Effector CD4-positive, alpha-beta T cell (primary cell): ENCODE data around the gene YPEL3.

Experiments used
- DNase-seq: peaks from one replicate; pipeline ENCODE4 v3.0.0-alpha.2; 2020

YPEL3 gene

DNA sequence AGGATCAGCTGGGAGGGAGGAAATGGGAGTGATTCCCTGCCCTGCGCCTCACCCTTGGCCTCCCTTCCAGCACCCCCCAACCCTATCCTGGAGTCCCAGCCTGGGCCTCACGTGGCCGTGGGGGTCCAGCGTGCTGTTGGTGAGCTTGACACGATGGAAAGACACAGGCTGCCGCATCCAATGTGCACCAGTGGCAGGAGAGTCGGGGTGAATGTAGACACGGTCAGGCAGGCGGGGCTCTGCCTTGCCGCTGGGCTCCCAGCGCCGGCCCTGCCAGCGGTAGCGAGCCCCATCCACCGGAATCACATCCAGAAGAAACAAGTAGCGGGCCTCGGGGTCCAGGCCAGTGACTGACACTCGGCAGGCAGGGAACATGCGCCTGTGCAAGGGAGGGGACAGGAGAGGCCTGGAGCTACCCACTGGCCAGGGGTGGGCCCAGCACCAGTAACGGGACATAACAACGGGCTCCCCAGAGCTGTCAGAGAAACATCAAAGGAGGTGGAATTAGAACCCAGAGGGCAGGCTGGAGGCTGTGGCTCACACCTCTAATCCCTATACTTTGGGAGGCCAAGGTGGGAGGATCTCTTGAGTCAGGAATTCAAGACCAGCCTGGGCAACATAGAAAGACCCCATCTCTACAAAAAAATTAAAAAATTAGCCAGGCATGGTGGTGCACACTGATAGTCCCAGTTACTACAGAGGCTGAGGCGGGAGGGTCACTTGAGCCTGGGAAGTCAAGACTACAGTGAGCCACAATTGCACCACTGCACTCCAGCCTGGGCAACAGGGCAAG lies 7.0 kb downstream of the YPEL3 start:
- DNase-seq, result no peak

DNA sequence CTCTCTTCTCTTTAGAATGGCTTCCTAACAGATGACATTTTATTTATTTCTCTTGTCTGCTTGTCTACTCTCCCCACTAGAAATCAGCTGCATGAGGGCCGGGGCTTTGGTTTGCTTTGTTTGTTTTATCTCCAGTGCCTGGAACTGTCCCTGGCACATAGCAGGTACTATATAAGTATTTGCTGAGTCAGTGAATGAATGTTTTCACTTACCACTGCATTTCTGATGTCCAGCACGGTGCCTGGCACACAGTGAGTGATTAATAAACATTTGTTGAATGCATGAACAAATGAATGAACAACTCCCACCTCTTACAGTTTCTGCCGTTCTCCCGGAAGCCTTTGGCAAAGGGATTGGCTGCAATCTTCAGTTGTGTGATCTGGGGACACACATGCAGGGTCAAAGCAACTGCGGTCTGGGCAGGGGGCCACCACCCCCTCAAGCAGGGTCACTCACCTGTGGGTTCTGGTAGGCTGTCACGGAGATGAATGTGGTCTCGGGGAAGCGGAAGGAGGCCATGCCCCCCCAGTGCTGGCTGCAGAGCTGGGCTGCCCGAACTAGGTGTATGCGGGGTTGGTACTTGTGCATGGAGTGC lies 7.7 kb downstream of the YPEL3 start:
- DNase-seq, result no peak

DNA sequence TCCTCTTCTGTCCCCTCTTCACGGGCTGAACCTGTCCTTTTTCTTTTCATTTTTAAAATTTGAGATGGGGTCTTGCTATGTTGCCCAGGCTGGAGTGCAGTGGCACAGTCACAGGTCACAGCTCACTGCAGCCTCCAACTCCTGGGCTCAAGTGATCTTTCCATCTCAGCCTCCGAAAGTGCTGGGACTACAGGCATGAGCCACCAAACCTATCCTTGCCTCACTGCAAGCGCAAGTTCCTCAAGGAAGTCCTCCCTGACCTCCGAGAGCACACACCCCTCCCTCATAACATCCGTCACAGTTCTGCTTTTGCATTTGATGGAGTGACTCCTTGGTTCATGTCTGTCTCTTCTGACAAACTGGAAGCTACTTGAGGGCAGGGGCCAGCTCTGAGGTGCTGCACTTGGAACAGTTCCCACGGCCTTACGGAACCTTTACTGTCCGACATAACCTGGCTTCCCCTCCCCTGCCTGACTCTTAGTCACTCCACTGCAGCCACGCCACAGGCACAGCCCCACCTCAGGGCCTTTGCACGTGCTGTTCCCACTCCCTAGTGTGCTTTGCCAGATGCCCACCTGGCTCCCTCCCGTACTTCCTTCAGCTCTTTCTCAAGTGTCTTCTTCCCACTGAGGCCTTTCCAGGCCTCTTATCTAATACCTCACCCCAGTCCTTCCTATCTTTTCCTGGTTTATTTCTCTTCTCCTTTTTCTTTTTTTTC lies 8.7 kb downstream of the YPEL3 start:
- no peak for DNase-seq

DNA sequence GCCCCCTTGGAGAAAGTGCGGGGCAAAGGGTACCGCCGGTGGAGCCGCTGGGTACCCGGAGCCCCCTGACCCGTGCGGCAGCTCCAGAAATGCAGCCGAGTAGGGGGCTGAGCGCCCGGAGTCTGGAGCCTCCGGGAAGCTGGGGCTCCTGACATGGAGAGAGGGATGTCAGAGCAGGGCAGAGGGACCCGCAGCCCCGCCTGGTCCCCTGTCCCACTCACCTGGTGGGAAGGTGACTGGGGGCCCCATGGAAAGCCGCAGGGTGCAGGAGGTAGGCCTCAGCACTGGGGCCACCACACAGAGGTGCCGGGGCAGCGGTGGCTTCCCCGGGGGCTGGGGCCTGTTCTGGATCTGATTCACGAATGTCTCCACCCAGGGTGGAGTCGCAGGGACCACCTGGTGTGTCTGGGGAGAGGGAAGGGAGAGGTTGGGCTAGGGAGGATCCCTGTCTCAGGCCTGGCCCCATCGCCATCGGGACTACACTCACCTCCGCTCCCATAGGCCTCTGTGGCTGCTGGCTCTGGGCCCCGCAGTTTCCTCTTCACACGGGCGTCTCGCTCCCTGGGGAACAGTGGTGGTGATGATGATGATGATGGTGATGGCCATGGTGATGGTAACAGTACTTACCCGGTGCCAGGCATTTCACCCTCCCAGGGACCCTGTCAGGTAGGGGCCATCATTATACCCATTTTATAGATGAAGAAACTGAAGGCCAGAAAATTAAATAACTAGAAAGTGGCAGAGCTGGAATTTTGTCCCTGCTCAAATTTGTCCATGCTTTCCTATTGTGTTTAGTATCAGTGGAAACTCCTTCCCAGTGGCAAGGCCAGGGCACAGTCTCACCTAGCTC lies 9.5 kb downstream of the YPEL3 start:
- no peak for DNase-seq

DNA sequence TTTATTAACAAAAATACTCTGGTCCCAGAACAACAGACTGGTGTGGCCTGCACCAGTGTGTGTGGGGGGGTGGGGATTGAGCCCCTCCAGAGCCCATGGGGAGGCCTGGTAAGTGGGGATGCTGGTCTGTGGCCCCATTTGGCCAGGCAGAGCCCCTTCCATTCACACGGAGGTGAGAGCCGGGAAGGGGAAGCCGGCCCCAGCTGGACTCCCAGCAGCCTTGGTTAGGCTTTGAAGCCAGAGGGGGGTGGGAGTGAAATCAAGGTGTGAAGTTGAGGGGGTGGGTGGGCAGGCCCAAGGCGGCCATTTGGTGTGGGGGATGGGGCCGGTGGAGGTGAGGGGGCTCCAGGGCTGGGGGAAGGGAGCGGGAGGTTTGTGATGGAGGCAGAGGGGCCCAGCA lies 10.2 kb downstream of the YPEL3 start:
- no peak for DNase-seq

GRCh38 chr16:30085247-30085646 lies 10.8 kb downstream of the YPEL3 start:
- no peak for DNase-seq

- DNase-seq, result no peak
These were observed 11.2 kb downstream of the YPEL3 start for GRCh38 chr16:30084816-30085159.

DNA sequence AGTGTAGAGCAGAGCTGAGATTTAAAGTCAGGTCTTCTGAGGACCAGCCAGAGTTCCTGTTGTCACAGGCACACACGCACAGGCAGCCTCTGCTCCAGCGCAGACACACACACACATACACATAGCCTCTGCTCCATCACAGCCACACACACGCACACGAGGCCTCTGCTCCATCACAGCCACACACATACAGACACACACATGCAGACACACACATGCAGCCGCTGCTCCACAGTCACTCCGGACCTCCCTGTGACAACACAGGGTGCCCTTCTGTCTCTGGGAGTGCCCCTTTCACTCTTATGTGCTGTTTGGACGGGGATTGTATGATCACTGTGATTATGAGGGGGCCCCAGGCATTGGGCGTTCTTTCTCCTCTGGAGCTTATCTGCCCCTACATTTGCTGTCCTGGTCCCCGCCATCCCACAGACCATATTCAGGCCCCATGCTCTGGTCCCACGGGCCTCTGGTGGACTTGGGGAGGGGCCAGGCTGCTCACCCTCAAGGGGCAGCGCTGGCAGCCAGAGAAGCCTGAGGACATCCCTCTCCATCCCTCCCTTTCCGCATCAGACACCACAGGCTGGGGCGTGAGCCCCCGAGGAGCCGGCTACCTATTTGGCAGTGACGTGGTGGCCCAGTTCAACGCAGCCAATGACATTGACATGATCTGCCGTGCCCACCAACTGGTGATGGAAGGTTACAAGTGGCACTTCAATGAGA lies 11.8 kb downstream of the YPEL3 start:
- DNase-seq, result no peak

- no peak for DNase-seq
These were observed 12.6 kb downstream of the YPEL3 start for GRCh38 chr16:30083216-30084055.

DNA sequence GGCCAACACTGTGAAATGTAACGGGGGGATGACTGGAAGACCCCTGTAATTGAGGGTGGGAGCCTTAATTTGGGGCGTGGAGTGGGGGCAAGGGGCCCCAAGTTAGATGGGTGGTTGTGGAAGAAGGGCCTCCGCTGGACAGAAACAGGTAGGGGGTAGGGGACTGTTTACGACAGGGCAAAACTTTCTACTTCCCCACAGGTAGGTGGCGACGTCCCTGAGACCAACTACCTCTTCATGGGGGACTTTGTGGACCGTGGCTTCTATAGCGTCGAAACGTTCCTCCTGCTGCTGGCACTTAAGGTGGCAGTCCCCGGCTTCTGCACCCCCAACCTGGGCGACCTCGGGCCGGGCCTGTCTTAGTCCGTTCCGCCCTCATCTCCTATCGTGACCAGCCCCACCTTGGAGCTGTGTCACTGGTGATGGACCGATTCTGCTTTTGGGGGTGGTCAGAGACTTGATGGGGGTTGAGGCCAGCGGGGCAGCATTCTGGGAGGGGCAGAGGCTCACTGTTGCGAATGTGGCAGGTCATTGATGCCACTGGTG lies 13.4 kb downstream of the YPEL3 start:
- DNase-seq, result no peak

DNA sequence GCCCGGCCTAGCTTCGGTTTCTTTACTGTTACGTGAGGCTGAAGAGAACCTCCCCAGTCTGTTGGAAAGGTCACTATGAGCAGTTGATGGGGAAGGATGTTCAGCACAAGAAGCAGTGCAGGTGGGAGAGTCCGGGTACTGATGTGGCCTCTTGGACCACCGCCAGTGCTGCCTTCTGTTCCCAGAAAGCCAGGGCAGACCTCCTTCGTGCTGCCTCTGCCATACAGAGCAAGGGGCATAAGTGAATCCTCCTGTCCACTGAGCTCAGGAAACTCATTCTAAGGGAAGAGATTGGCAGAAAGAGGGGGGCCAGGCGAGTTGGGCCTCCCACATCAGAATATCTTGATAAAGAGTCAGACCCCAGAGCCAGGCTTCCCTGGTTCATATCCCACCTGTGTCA lies 16.5 kb downstream of the YPEL3 start:
- no peak for DNase-seq

- no peak for DNase-seq
These were observed 17.3 kb downstream of the YPEL3 start for GRCh38 chr16:30078744-30079143.

DNA sequence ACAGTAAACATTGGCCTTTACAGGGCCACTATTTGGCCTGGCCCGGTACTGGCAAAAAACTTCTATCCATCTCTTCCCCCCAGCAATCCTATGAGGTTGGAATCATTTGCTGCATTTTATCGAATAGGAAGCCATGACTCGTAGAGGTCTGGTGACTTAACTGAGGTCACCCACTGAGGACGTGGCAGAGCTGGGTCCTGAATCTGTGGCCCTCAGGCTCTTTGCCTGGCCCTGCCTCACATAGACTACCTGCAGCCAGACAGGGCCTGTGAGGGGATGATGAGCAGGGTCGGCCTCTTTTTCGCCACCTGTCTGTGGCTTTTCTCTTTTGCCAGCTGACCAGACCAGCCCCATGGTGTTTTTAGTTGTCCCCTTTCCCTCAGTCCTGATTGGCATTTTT lies 18.4 kb downstream of the YPEL3 start:
- DNase-seq, result no peak

DNA sequence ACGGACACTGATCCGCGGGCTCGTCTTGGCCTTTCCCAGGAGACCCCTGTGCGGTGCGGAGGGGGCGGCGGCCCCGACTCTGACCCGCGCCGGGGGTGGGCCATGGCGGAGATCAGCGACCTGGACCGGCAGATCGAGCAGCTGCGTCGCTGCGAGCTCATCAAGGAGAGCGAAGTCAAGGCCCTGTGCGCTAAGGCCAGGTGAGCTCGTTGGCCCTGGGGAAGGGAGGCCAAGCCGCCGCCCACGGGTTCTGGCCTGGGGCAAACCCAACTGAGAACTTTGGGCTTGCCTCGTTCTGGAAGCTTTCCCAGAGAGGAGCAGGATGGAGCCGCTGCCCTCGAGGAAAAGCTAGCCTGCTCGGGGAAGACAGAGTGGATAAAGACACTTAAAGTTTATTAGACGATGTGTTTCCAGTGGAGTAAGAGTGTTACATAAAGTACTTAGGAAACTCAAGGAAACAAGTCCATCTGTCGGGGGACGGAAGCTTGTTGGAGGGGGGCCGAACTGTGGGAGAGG lies 19.7 kb downstream of the YPEL3 start:
- DNase-seq, result no peak

- DNase-seq, result peak; percentile 89
These were observed 20.3 kb downstream of the YPEL3 start, which contains the start of gene PPP4C for GRCh38 chr16:30075503-30076275. TSS of gene PPP4C (plus strand) at chr16:30075994. CDS start at chr16:30076378, 384 bp downstream.

- DNase-seq, result no peak
These were observed 25.5 kb downstream of the YPEL3 start for GRCh38 chr16:30070490-30070889.

- DNase-seq, result no peak
These were observed 26.2 kb downstream of the YPEL3 start for GRCh38 chr16:30069611-30070462.

DNA sequence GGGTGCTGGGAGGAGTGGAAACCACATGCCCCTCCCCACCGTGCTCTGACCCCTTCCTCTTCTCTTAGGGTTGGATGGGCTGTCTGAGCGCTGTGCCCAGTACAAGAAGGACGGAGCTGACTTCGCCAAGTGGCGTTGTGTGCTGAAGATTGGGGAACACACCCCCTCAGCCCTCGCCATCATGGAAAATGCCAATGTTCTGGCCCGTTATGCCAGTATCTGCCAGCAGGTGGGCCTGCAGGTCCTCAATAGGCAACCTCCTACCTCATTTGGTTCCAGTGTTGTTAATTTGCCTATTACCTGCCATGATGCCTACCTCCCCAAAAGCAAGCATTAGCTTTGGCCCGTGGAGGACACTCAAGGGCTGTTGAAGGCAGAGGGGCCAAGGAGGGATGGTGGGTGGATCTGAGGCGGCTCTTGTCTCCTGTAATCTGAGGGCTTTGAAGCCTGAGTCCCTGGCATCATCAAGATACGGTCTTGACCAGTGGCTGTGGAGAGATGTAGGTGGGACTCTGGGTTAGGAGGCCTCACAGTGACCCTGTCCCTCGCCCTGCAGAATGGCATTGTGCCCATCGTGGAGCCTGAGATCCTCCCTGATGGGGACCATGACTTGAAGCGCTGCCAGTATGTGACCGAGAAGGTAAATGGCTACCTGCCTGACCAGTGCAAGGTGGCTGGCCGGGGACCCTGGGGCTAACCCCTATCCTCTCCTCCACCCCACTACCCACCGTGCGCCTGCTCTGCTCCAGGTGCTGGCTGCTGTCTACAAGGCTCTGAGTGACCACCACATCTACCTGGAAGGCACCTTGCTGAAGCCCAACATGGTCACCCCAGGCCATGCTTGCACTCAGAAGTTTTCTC lies 27.0 kb downstream of the YPEL3 start:
- peak; percentile 57 for DNase-seq
